Mesendoderm (in vitro differentiated cells): ENCODE data around the gene SNX27.

Experiments used
- DNase-seq: peaks from one replicate; pipeline ENCODE4 v3.0.0; 2013
- H2AK5ac ChIP-seq: 2 replicates; pipeline ENCODE4 v1.6.1; 2013; ENCODE audit warnings: low read length, inconsistent platforms
- H2BK120ac ChIP-seq: 2 replicates; pipeline ENCODE4 v1.6.1; 2013; ENCODE audit warnings: low read depth, mild to moderate bottlenecking, low read length, moderate library complexity, mixed read lengths
- H2BK15ac ChIP-seq: replicated peaks from 2 replicates; pipeline ENCODE4 v1.6.1; 2013; ENCODE audit warnings: low read depth, mild to moderate bottlenecking, moderate library complexity
- H2BK5ac ChIP-seq: 2 replicates; pipeline ENCODE4 v1.6.1; 2013; ENCODE audit warnings: low read length, inconsistent platforms
- H3K18ac ChIP-seq: 2 replicates; pipeline ENCODE4 v1.6.1; 2013; ENCODE audit warnings: mild to moderate bottlenecking, low read length, mixed read lengths
- H3K23ac ChIP-seq: one replicate; pipeline ENCODE4 v1.6.1; 2013; ENCODE audit warnings: low read length
- H3K27ac ChIP-seq: 2 replicates; pipeline ENCODE4 v1.5.1; 2013; ENCODE audit warnings: low read depth, mild to moderate bottlenecking, inconsistent platforms, low read length, moderate library complexity
- H3K27me3 ChIP-seq: 2 replicates; pipeline ENCODE4 v1.6.1; 2013; ENCODE audit warnings: low read length, control low read depth, mild to moderate bottlenecking, inconsistent platforms; ENCODE audit not compliant: insufficient read depth, poor library complexity
- H3K36me3 ChIP-seq: 2 replicates; pipeline ENCODE4 v1.6.1; 2013; ENCODE audit warnings: low read length, inconsistent platforms; ENCODE audit not compliant: control insufficient read depth, insufficient read depth
- H3K4ac ChIP-seq: one replicate; pipeline ENCODE4 v1.6.1; 2013; ENCODE audit warnings: low read depth, mild to moderate bottlenecking, low read length, moderate library complexity
- H3K4me1 ChIP-seq: 2 replicates; pipeline ENCODE4 v1.6.1; 2013; ENCODE audit warnings: low read depth, low read length, inconsistent platforms; ENCODE audit not compliant: control insufficient read depth
- H3K4me2 ChIP-seq: 2 replicates; pipeline ENCODE4 v1.6.1; 2013; ENCODE audit warnings: low read length
- H3K4me3 ChIP-seq: 2 replicates; pipeline ENCODE4 v1.5.1; 2013; ENCODE audit warnings: mild to moderate bottlenecking, low read length
- H3K56ac ChIP-seq: one replicate; pipeline ENCODE4 v1.6.1; 2013; ENCODE audit warnings: low read length
- H3K79me1 ChIP-seq: 2 replicates; pipeline ENCODE4 v1.6.1; 2013; ENCODE audit warnings: low read length, inconsistent platforms
- H3K79me2 ChIP-seq: 2 replicates; pipeline ENCODE4 v1.6.1; 2013; ENCODE audit warnings: mild to moderate bottlenecking, low read length; ENCODE audit not compliant: control insufficient read depth, insufficient read depth
- H3K9ac ChIP-seq: 2 replicates; pipeline ENCODE4 v1.6.1; 2013; ENCODE audit warnings: low read length, inconsistent platforms
- H4K5ac ChIP-seq: one replicate; pipeline ENCODE4 v1.6.1; 2013; ENCODE audit warnings: low read length
- H4K8ac ChIP-seq: one replicate; pipeline ENCODE4 v1.6.1; 2013; ENCODE audit warnings: low read depth, mild to moderate bottlenecking, control low read depth, low read length, moderate library complexity
- WGBS: extraction: QIAGEN DNeasy Blood & Tissue Kit; methylation state at CpG from one replicate; pipeline ENCODE4 v1.1.7; 2013; ENCODE audit warnings: low lambda C conversion rate, missing lambda C conversion rate; ENCODE audit not compliant: insufficient coverage; ENCODE audit errors: extremely low coverage; 5-methylcytosine and 5-hydroxymethylcytosine counted together

Gene SNX27

GRCh38 chr1:151716771-151717631, 105.2 kb downstream of the SNX27 start, which contains the start of gene CELF3:
TSS of gene CELF3 (minus strand) at chr1:151716803. CDS start at chr1:151716020, 783 bp downstream.
- no peak within 1 kb of the TSS for H2BK15ac ChIP-seq
- H3K79me2 ChIP-seq: no peaks in the 10 kb centered on the region
- H3K27me3 ChIP-seq: peaks cover 8% of the 10 kb centered on the region
- H3K79me1 ChIP-seq: no peaks in the 10 kb centered on the region
- H3K4me1 ChIP-seq: peaks cover 2% of the 10 kb centered on the region
- H3K18ac ChIP-seq: no peak within 1 kb of the TSS
- H2AK5ac ChIP-seq: no peak within 1 kb of the TSS
- no CpG with 5 or more reads among the region's 27 CpGs for WGBS
- no peak within 1 kb of the TSS for H3K9ac ChIP-seq
- H3K36me3 ChIP-seq: no peaks in the 10 kb centered on the region
- H3K23ac ChIP-seq: no peak within 1 kb of the TSS
- peak; percentile 85 for DNase-seq
- no peak within 1 kb of the TSS for H2BK5ac ChIP-seq
- H3K4ac ChIP-seq: no peak within 1 kb of the TSS
- H3K4me3 ChIP-seq: no peak within 1 kb of the TSS
- H2BK120ac ChIP-seq: no peak within 1 kb of the TSS
- H3K56ac ChIP-seq: no peak within 1 kb of the TSS
- no peak within 1 kb of the TSS for H4K5ac ChIP-seq
- no peak within 1 kb of the TSS for H3K27ac ChIP-seq
- H3K4me2 ChIP-seq: peak within 1 kb of the TSS; percentile 47
- no peak within 1 kb of the TSS for H4K8ac ChIP-seq

GRCh38 chr1:151718011-151718431, 106.2 kb downstream of the SNX27 start:
- H3K4ac ChIP-seq: no peak overlapping the region
- H3K36me3 ChIP-seq: no peaks in the 10 kb centered on the region
- no peak overlapping the region for H2BK5ac ChIP-seq
- no CpG with 5 or more reads among the region's 4 CpGs for WGBS
- no peak overlapping the region for H3K4me2 ChIP-seq
- DNase-seq: no peak
- no peak overlapping the region for H3K9ac ChIP-seq
- H3K23ac ChIP-seq: no peak overlapping the region
- peaks cover 16% of the 10 kb centered on the region for H3K27me3 ChIP-seq
- H2BK15ac ChIP-seq: no peak overlapping the region
- H4K8ac ChIP-seq: no peak overlapping the region
- no peak overlapping the region for H3K4me3 ChIP-seq
- peaks cover 2% of the 10 kb centered on the region for H3K4me1 ChIP-seq
- no peak overlapping the region for H3K56ac ChIP-seq
- H3K18ac ChIP-seq: no peak overlapping the region
- no peak overlapping the region for H2BK120ac ChIP-seq
- no peak overlapping the region for H2AK5ac ChIP-seq
- H3K79me1 ChIP-seq: no peaks in the 10 kb centered on the region
- no peaks in the 10 kb centered on the region for H3K79me2 ChIP-seq
- H3K27ac ChIP-seq: no peak overlapping the region
- H4K5ac ChIP-seq: no peak overlapping the region

GRCh38 chr1:151718666-151719065, 106.8 kb downstream of the SNX27 start:
- Histone ChIP-seq H3K79me1 (no peaks in the 10 kb centered on the region), H2AK5ac (no peak overlapping the region), H4K8ac (no peak overlapping the region), H3K23ac (no peak overlapping the region), H3K18ac (no peak overlapping the region), H2BK5ac (no peak overlapping the region), H3K4me2 (no peak overlapping the region), H3K79me2 (no peaks in the 10 kb centered on the region), H3K27me3 (peaks cover 16% of the 10 kb centered on the region), H2BK120ac (no peak overlapping the region), H3K27ac (no peak overlapping the region), H3K4me3 (no peak overlapping the region), H3K36me3 (no peaks in the 10 kb centered on the region), H3K9ac (no peak overlapping the region), H3K4me1 (peaks cover 2% of the 10 kb centered on the region), H3K56ac (no peak overlapping the region), H4K5ac (no peak overlapping the region), H2BK15ac (no peak overlapping the region), H3K4ac (no peak overlapping the region)
- DNase-seq: no peak
- no CpG with 5 or more reads among the region's 4 CpGs for WGBS

- Histone ChIP-seq H4K5ac (no peak overlapping the region), H3K23ac (no peak overlapping the region), H3K79me2 (no peaks in the 10 kb centered on the region), H2BK15ac (no peak overlapping the region), H3K4me2 (no peak overlapping the region), H3K79me1 (no peaks in the 10 kb centered on the region), H3K27ac (no peak overlapping the region), H3K4me1 (peaks cover 2% of the 10 kb centered on the region), H3K18ac (no peak overlapping the region), H3K56ac (no peak overlapping the region), H2BK120ac (no peak overlapping the region), H2AK5ac (no peak overlapping the region), H3K9ac (no peak overlapping the region), H2BK5ac (no peak overlapping the region), H3K36me3 (no peaks in the 10 kb centered on the region), H3K27me3 (peaks cover 16% of the 10 kb centered on the region), H4K8ac (no peak overlapping the region), H3K4ac (no peak overlapping the region), H3K4me3 (no peak overlapping the region)
- no CpG with 5 or more reads among the region's 1 CpG for WGBS
- DNase-seq: no peak
Observed at GRCh38 chr1:151720125-151720524, 108.3 kb downstream of the SNX27 start.

- no peak overlapping the region for H3K4me3 ChIP-seq
Observed at GRCh38 chr1:151720554-151720953, 108.7 kb downstream of the SNX27 start.

More at GRCh38 chr1:151720554-151720953, 108.7 kb downstream of the SNX27 start:
- no peak overlapping the region for H3K18ac ChIP-seq
- H4K5ac ChIP-seq: no peak overlapping the region
- H3K23ac ChIP-seq: no peak overlapping the region
- H4K8ac ChIP-seq: no peak overlapping the region
- H3K4me2 ChIP-seq: no peak overlapping the region
- H3K4me1 ChIP-seq: peaks cover 2% of the 10 kb centered on the region
- no peak overlapping the region for H3K9ac ChIP-seq
- H2BK5ac ChIP-seq: no peak overlapping the region
- H2BK15ac ChIP-seq: no peak overlapping the region
- H2AK5ac ChIP-seq: no peak overlapping the region
- WGBS: no CpG with 5 or more reads among the region's 5 CpGs
- no peak overlapping the region for H3K27ac ChIP-seq
- H2BK120ac ChIP-seq: no peak overlapping the region
- no peak for DNase-seq
- no peak overlapping the region for H3K4ac ChIP-seq
- H3K79me1 ChIP-seq: no peaks in the 10 kb centered on the region
- H3K56ac ChIP-seq: no peak overlapping the region
- H3K79me2 ChIP-seq: no peaks in the 10 kb centered on the region
- H3K27me3 ChIP-seq: peaks cover 16% of the 10 kb centered on the region
- no peaks in the 10 kb centered on the region for H3K36me3 ChIP-seq
